K562 (cell line): ENCODE results near the gene ERF. TPM values are rescaled to one million over a fixed set of nuclear protein-coding genes. Genes with fewer than 3 reads are reported as not detected.

Experiments
- AFF1 ChIP-seq, 2 experiments: fragments of 450-650 bp; IDR thresholded peaks; 2 replicates each; pipeline ENCODE4 v1.6.1; 2018; ENCODE audit warnings: mild to moderate bottlenecking in 2 of 2, low read depth in 1 of 2; ENCODE audit not compliant: partially characterized antibody in 2 of 2
- BACH1 ChIP-seq: fragments of 200-800 bp; sonication (Bioruptor generic); IDR thresholded peaks from 2 replicates; pipeline ENCODE4 v1.6.1; 2016; ENCODE audit warnings: missing genetic modification characterization, missing compliant biosample characterization
- CUX1 ChIP-seq: fragments of 200-800 bp; sonication (Bioruptor generic); IDR thresholded peaks from 2 replicates; pipeline ENCODE4 v1.6.1; 2016; ENCODE audit warnings: missing genetic modification characterization, missing compliant biosample characterization
- MTA1 ChIP-seq: fragments of 450-650 bp; IDR thresholded peaks from 2 replicates; pipeline ENCODE4 v1.6.1; 2017; ENCODE audit warnings: borderline replicate concordance
- RFX5 ChIP-seq: IDR thresholded peaks from 2 replicates; pipeline ENCODE4 v1.6.1; 2011; ENCODE audit warnings: low read depth, mild to moderate bottlenecking, improper control_type of control experiment, low read length
- SAFB ChIP-seq: fragments of 200-400 bp; formaldehyde crosslinking; IDR thresholded peaks from 2 replicates; pipeline ENCODE4 v1.6.1; 2017; ENCODE audit warnings: low read depth, low read length, borderline replicate concordance
- SNAPC5 ChIP-seq: fragments of 250-450 bp; sonication (Bioruptor Pico); IDR thresholded peaks from 2 replicates; pipeline ENCODE4 v1.8.0; 2021; ENCODE audit warnings: moderate library complexity, mild to moderate bottlenecking, inconsistent platforms
- STAT5A ChIP-seq: IDR thresholded peaks from 2 replicates; pipeline ENCODE4 v1.6.1; 2012; ENCODE audit warnings: low read length, inconsistent platforms, borderline replicate concordance
- VEZF1 ChIP-seq: fragments of 200-800 bp; sonication (Bioruptor generic); IDR thresholded peaks from 2 replicates; pipeline ENCODE4 v1.6.1; 2017; ENCODE audit warnings: missing genetic modification characterization, missing compliant biosample characterization
- ZNF639 ChIP-seq, 2 experiments: fragments of 200-800 bp in 1 of 2; sonication (Bioruptor generic) in 1 of 2; sonication (generic) in 1 of 2; formaldehyde crosslinking in 1 of 2; IDR thresholded peaks in 1 of 2; conservative IDR thresholded peaks in 1 of 2; 2 replicates each; pipeline versions ENCODE4 v1.5.0 to v1.6.1; 2016 to 2020; ENCODE audit warnings: missing compliant biosample characterization in 1 of 2, missing genetic modification characterization in 1 of 2, missing genetic modification reagents in 1 of 2
- ZNF644 ChIP-seq: fragments of 200-800 bp; sonication (Bioruptor generic); IDR thresholded peaks from 2 replicates; pipeline ENCODE4 v1.6.1; 2016; ENCODE audit warnings: low read depth, missing genetic modification characterization, missing compliant biosample characterization
- polyA plus RNA-seq, 8 experiments: library from polyadenylated mRNA; depleted of rRNA in 4 of 8; stranded (reverse) in 5 of 8; unstranded in 3 of 8; fragments of >200 nt; fragmentation: Nextera tagmentation in 2 of 8; fragmentation: Illumina TruSeq in 1 of 8; extraction: Ambion mirVana in 2 of 8; extraction: Trizol in 1 of 8; gene quantifications; 2 replicates each; pipeline versions ENCODE4 v1.2.1 to v1.2.3, GENCODE V29; 2011 to 2014; ENCODE audit warnings: inconsistent platforms in 1 of 8, missing spikeins in 1 of 8
- total RNA-seq, 7 experiments: library from RNA; depleted of rRNA in 6 of 7; stranded (reverse); fragments of >200 nt in 6 of 7; fragmentation: Illumina TruSeq in 2 of 7; extraction: Trizol in 2 of 7; gene quantifications; 2 replicates each; pipeline versions ENCODE4 v1.2.1 to v1.2.3, GENCODE V29; 2011 to 2021; ENCODE audit warnings: low replicate concordance in 1 of 7

The ERF gene
- total and polyA plus RNA-seq, 9 of the 15 experiments (the other 6 are each of a cell fraction or from before 2014, with no cell fraction given): 0.03 to 75.4 (median 27.0) TPM

GRCh38 chr19:42244347-42245220 is 10.3 kb downstream of the ERF start (continued):
- peak; percentile 89 for TF ChIP-seq VEZF1
- TF ChIP-seq CUX1 (CRISPR knock-in tag): 0 out of 2 replicates have a peak, but pooled peaks have one; percentile 34
- no peak for TF ChIP-seq SNAPC5 (CRISPR knock-in tag)
- peak; percentile 96 for TF ChIP-seq ZNF644
- TF ChIP-seq AFF1 (IDR thresholded peaks at IDR 0.05; ENCODE audit: low read depth in 1 of 2, partially characterized antibody in 2 of 2): peak; percentile 68 to 99
- TF ChIP-seq MTA1: peak; percentile 47; the same call in 1 of the 2 replicates
- peak; percentile 85; the same call in 1 of the 2 replicates for TF ChIP-seq BACH1 (tag)
- TF ChIP-seq SAFB: peak; percentile 33; the same call in 1 of the 2 replicates
- TF ChIP-seq ZNF639 (CRISPR knock-in tag; conservative IDR thresholded peaks at IDR 0.05 in 1 of 2, IDR thresholded peaks at IDR 0.05 in 1 of 2): peak in 1 of 2 experiments; percentile 55; a peak in 2 of 4 replicates
- no peak for TF ChIP-seq RFX5
- TF ChIP-seq STAT5A: no peak
